GM23248 (cell line): Measurements from ENCODE around the gene LYRM4. TPM values are rescaled to one million over a fixed set of nuclear protein-coding genes. Genes with fewer than 3 reads are reported as not detected.

Source experiments
- DNase-seq: peaks from one replicate; pipeline ENCODE4 v3.0.0-alpha.2; 2015
- H2AFZ ChIP-seq: fragments of 200-600 bp; sonication (generic); 2 replicates; pipeline ENCODE4 v1.6.1; 2016; ENCODE audit warnings: antibody characterized with exemption
- H3F3A ChIP-seq: fragments of 200-600 bp; sonication (generic); 2 replicates; pipeline ENCODE4 v1.6.1; 2016; ENCODE audit warnings: mild to moderate bottlenecking, antibody characterized with exemption, mixed run types; ENCODE audit not compliant: insufficient read depth
- H3K27ac ChIP-seq: fragments of 200-600 bp; sonication (generic); 2 replicates; pipeline ENCODE4 v1.5.1; 2016; ENCODE audit warnings: mild to moderate bottlenecking
- H3K27me3 ChIP-seq: fragments of 200-600 bp; sonication (generic); replicated peaks from 2 replicates; pipeline ENCODE4 v1.6.1; 2016; ENCODE audit warnings: mild to moderate bottlenecking; ENCODE audit not compliant: insufficient read depth
- H3K36me3 ChIP-seq: fragments of 200-600 bp; sonication (generic); 2 replicates; pipeline ENCODE4 v1.6.1; 2016; ENCODE audit warnings: low read depth, mild to moderate bottlenecking
- H3K4me1 ChIP-seq: fragments of 200-600 bp; sonication (generic); 2 replicates; pipeline ENCODE4 v1.6.1; 2016; ENCODE audit warnings: mild to moderate bottlenecking; ENCODE audit not compliant: insufficient read depth
- H3K4me2 ChIP-seq: fragments of 200-600 bp; sonication (generic); one replicate; pipeline ENCODE4 v1.6.1; 2016; ENCODE audit warnings: mild to moderate bottlenecking; ENCODE audit not compliant: unreplicated experiment
- H3K4me3 ChIP-seq: fragments of 200-600 bp; sonication (generic); 2 replicates; pipeline ENCODE4 v1.5.1; 2016; ENCODE audit warnings: mild to moderate bottlenecking
- H3K79me2 ChIP-seq: fragments of 200-600 bp; sonication (generic); 2 replicates; pipeline ENCODE4 v1.6.1; 2016; ENCODE audit warnings: mild to moderate bottlenecking; ENCODE audit not compliant: insufficient read depth
- H3K9ac ChIP-seq: fragments of 200-600 bp; sonication (generic); 2 replicates; pipeline ENCODE4 v1.6.1; 2016; ENCODE audit warnings: mild to moderate bottlenecking
- H3K9me2 ChIP-seq: fragments of 200-600 bp; sonication (generic); 2 replicates; pipeline ENCODE4 v1.6.1; 2016; ENCODE audit warnings: mixed run types, mild to moderate bottlenecking, moderate library complexity; ENCODE audit not compliant: insufficient read depth
- H3K9me3 ChIP-seq: fragments of 200-600 bp; sonication (generic); one replicate; pipeline ENCODE4 v1.6.1; 2017; ENCODE audit warnings: low read depth
- H4K20me1 ChIP-seq: fragments of 200-600 bp; sonication (generic); 2 replicates; pipeline ENCODE4 v1.6.0; 2016; ENCODE audit not compliant: insufficient read depth
- EZH2 ChIP-seq: fragments of 200-600 bp; sonication (generic); IDR thresholded peaks from 2 replicates; pipeline ENCODE4 v1.6.1; 2018; ENCODE audit warnings: antibody characterized with exemption, mild to moderate bottlenecking; ENCODE audit not compliant: insufficient read depth, poor library complexity, severe bottlenecking
- EZH2phosphoT487 ChIP-seq: fragments of 200-600 bp; sonication (generic); IDR thresholded peaks from 2 replicates; pipeline ENCODE4 v1.6.1; 2018; ENCODE audit warnings: antibody characterized with exemption, moderate library complexity, mild to moderate bottlenecking, low read depth; ENCODE audit not compliant: insufficient read depth
- WGBS, 2 experiments: methylation state at CpG; one replicate each; pipeline ENCODE4 v1.1.6; 2015 to 2017; ENCODE audit warnings: low lambda C conversion rate in 2 of 2, low coverage in 1 of 2; ENCODE audit errors: missing lambda C conversion rate in 2 of 2; 5-methylcytosine and 5-hydroxymethylcytosine counted together
- in situ Hi-C: fragments of 300-500 bp; cut with MboI; formaldehyde crosslinking; loops from 2 replicates; pipeline ENCODE4 v1.15.0; 2020
- polyA plus RNA-seq: library from polyadenylated mRNA; unstranded; fragments of >200 nt; fragmentation: Nextera tagmentation; extraction: Ambion mirVana; gene quantifications from 2 replicates; pipeline ENCODE4 v1.2.1, GENCODE V29; 2016
- total RNA-seq: library from RNA; depleted of rRNA; stranded (reverse); fragments of >200 nt; shearing (Covaris generic); gene quantifications from 2 replicates; pipeline ENCODE4 v1.2.3, GENCODE V29; 2014

The LYRM4 gene
- total and polyA plus RNA-seq, 2 experiments from 2014 or later = 27.1 to 28.0 TPM

DNA sequence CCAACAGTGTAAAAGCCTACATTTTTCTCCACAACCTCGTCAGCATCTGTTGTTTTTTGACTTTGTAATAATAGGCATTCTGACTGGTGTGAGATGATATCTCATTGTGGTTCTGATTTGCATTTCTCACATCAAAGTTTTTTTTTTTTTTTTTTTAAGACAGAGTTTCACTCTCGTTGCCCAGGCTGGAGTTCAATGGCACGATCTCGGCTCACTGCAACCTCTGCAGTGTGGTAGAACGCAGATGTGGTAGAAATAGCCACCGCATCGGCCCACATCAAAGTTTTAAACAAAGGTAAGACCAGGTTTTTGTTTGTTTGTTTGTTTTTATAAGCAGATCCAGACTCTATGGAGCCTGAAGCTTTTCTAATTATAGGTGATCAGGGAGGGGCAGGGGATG lies 188.3 kb downstream of the LYRM4 start:
- H2AFZ ChIP-seq = no peak overlapping the region
- no peaks in the 10 kb centered on the region for H3K36me3 ChIP-seq
- H3K4me2 ChIP-seq = no peak overlapping the region
- no peaks in the 10 kb centered on the region for H3K79me2 ChIP-seq
- H3F3A ChIP-seq = no peaks in the 10 kb centered on the region
- H3K4me1 ChIP-seq = no peaks in the 10 kb centered on the region
- in situ Hi-C loops = no loop called here
- H3K9ac ChIP-seq = no peak overlapping the region
- no peak for TF ChIP-seq EZH2phosphoT487
- TF ChIP-seq EZH2 = no peak
- H3K9me3 ChIP-seq = no peaks in the 10 kb centered on the region
- H3K9me2 ChIP-seq = no peaks in the 10 kb centered on the region
- H3K27me3 ChIP-seq = no peaks in the 10 kb centered on the region
- WGBS, 2 experiments = 87 to 92% methylated on average over 7 of the region's 7 CpGs
- no peak for DNase-seq
- H4K20me1 ChIP-seq = no peaks in the 10 kb centered on the region
- no peak overlapping the region for H3K27ac ChIP-seq
- H3K4me3 ChIP-seq = no peak overlapping the region

DNA sequence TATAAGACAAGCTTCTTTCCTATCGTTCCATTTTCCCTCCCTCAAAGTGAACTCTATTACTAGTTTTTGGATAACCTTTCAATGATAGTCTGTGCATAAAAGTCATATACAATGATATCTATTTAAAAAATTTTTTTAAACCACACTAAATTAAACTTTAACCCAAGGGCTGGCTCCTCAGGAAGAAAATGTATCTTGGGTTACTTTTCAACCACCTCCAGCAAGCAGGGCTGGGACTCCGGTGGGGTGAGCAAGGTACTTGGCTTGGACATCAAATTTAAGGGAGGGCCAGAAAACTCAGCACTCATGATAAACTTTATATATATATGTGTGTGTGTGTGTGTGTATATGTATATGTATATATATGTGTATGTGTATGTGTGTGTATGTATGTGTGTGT lies 189.5 kb downstream of the LYRM4 start:
- TF ChIP-seq EZH2phosphoT487 (no peak), EZH2 (no peak)
- Histone ChIP-seq H3K79me2 (no peaks in the 10 kb centered on the region), H3K9me3 (no peaks in the 10 kb centered on the region), H3K27me3 (no peaks in the 10 kb centered on the region), H3K27ac (no peak overlapping the region), H3K4me2 (no peak overlapping the region), H3K9ac (no peak overlapping the region), H3K9me2 (no peaks in the 10 kb centered on the region), H3K36me3 (no peaks in the 10 kb centered on the region), H2AFZ (no peak overlapping the region), H4K20me1 (no peaks in the 10 kb centered on the region), H3K4me1 (no peaks in the 10 kb centered on the region), H3K4me3 (no peak overlapping the region), H3F3A (no peaks in the 10 kb centered on the region)
- no peak for DNase-seq
- WGBS, 2 experiments = 92 to 93% methylated on average over 2 of the region's 2 CpGs
- in situ Hi-C loops = no loop called here

DNA sequence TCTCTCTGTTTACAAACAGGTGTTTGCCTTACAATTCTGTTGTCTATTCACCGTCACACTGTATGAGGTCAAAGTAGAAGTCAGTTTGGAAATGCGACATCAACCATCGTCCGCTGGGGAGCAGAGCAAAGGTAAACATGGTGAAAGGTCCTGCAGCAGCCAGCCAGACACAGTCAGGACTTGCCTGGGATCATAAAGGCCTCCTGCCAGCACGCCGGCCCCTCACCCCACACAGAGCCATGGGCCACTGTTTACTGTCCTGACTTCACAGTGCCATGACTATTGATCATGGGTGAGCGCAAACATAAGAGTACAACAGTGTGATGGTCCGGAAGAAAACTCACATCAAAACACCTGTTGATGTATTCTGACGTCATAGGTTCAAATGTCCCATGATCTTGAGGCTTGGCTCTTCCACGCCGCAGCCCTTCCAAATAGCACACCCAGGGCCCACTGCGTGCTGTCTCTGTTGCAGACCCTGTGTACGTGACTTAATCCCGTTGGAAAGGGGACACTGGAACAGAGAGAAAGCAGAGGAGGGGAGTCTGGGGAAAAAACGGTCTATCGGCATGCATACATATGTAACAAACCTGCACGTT lies 192.5 kb downstream of the LYRM4 start:
- WGBS, 2 experiments = 90 to 94% methylated on average over 17 of the region's 17 CpGs
- no peak overlapping the region for H3K27ac ChIP-seq
- no peak for DNase-seq
- in situ Hi-C loops = no loop called here
- H2AFZ ChIP-seq = no peak overlapping the region
- TF ChIP-seq EZH2 = no peak
- TF ChIP-seq EZH2phosphoT487 = no peak
- no peak overlapping the region for H3K4me3 ChIP-seq
- H3K36me3 ChIP-seq = no peaks in the 10 kb centered on the region
- H3K9me3 ChIP-seq = no peaks in the 10 kb centered on the region
- no peaks in the 10 kb centered on the region for H3K79me2 ChIP-seq
- no peaks in the 10 kb centered on the region for H3K9me2 ChIP-seq
- no peak overlapping the region for H3K9ac ChIP-seq
- H3K4me1 ChIP-seq = no peaks in the 10 kb centered on the region
- no peak overlapping the region for H3K4me2 ChIP-seq
- H4K20me1 ChIP-seq = no peaks in the 10 kb centered on the region
- H3F3A ChIP-seq = no peaks in the 10 kb centered on the region
- H3K27me3 ChIP-seq = no peaks in the 10 kb centered on the region

DNA sequence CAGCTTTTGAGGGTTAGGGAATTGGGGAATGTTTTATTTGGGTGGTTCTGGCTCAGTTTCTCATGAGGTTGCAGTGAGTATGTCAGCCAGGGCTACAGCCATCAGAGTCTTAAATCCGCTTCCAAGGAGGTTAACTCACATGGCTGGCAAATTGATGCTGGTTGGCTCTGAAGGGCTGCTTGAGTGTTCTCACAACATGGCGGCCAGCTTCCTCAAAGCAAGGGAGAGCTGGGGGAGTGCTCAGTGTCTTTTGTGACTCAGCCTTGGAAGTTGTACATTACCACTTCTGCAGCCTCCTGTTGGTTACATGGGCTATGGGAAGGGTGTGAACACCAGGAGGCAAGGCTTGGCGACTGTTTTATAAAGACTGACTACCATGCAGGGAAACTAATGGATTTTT lies 193.4 kb downstream of the LYRM4 start:
- in situ Hi-C loops = no loop called here
- H3F3A ChIP-seq = no peaks in the 10 kb centered on the region
- no peak overlapping the region for H3K9ac ChIP-seq
- no peak overlapping the region for H2AFZ ChIP-seq
- H3K4me1 ChIP-seq = no peaks in the 10 kb centered on the region
- H3K9me3 ChIP-seq = no peaks in the 10 kb centered on the region
- DNase-seq = no peak
- no peaks in the 10 kb centered on the region for H3K36me3 ChIP-seq
- no peak overlapping the region for H3K27ac ChIP-seq
- H3K9me2 ChIP-seq = no peaks in the 10 kb centered on the region
- H3K27me3 ChIP-seq = no peaks in the 10 kb centered on the region
- WGBS, 2 experiments = 92 to 100% methylated on average over 3 of the region's 3 CpGs
- no peaks in the 10 kb centered on the region for H4K20me1 ChIP-seq
- no peak overlapping the region for H3K4me3 ChIP-seq
- no peaks in the 10 kb centered on the region for H3K79me2 ChIP-seq
- H3K4me2 ChIP-seq = no peak overlapping the region
- TF ChIP-seq EZH2 = no peak
